Activated CD8-positive, alpha-beta memory T cell treated with anti-CD3 and anti-CD28 coated beads, Interleukin-2, amount 50 U/mL, for 24 hours (primary cell): ENCODE data around the gene BRINP2.
"Not testable (repeated sequence)": the region's sequence is repeated elsewhere in the genome, so short reads cannot be mapped to it uniquely, and the experiment has no call there.

Experiments
- DNase-seq: peaks from one replicate; pipeline ENCODE4 v3.0.0-alpha.2; 2020; ENCODE audit errors: extremely low read depth

Gene BRINP2

DNA sequence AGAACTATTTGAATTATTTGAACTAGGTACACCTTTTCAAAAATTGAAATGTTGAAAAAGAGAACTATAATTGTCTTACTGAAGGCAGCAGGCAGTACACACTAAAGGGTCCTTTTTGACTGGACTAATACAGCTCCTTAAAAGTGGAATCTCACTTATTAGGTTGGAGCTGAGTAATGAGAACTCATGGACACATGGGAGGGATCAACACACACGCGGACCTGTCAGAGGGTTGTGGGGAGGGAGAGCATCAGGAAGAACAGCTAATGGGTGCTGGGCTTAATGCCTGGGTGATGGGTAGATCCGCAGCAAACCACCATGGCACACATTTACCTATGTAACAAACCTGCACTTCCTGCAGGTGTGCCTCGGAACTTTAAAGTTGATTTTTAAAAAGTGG, 145.0 kb downstream of the BRINP2 start:
- DNase-seq: no peak

DNA sequence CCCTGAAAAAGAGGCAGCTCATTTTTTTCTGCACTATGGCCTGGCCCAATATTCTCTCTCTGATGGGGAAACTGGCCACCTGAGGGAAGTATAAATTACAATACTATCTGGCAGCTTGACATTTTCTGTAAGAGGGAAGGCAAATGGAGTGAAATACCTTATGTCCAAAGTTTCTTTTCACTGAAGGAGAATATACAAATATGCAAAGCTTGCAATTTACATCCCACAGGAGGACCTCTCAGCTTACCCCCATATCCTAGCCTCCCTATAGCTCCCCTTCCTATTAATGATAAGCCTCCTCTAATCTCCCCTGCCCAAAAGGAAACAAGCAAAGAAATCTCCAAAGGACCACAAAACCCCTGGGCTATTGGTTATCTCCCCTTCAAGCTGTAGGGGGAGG, 150.7 kb downstream of the BRINP2 start:
- DNase-seq: not testable (repeated sequence)

DNA sequence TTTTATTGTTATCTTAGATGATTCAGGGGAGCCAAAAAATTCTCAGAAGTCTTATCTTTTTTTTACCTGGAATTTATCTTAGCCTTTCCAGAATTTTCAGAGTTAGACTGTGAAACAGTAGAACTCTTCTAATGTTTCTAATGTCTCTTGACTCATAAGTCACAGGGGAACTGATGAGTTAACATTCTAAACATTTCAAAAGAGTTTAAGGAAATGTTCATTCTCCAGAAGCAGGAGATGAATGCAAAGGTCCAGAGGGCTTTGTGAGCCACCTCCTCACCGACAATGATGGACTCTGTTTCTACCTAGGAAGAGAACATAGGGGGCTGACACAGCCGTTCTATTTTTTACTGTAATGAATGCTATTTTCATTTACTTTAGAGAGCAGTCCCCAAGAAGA, 157.5 kb downstream of the BRINP2 start:
- no peak for DNase-seq

DNA sequence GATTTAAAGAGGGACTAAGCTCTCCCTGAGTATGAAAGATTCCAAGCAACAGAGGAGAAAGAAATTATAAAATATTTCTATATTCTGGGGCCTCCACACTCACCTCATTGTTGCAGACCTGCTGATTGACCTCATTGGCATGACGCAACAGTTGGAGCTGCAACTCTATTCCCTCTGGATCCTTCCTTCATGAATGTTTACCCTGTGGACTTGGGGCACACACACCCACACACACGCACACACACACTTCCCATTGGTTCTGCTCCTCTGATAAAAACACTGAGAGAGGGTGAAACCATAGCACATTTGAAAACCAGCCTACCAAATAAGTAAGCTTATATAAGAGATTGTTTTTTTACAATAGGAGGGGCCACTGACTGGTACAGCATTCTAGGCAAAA, 159.1 kb downstream of the BRINP2 start:
- no peak for DNase-seq
